H9 (cell line): ENCODE measurements around the gene S100P. TPM values are rescaled to one million over a fixed set of nuclear protein-coding genes. Genes with fewer than 3 reads are reported as not detected.
"Not testable (repeated sequence)": the region's sequence is repeated elsewhere in the genome, so short reads cannot be mapped to it uniquely, and the experiment has no call there.

ENCODE experiments used
- DNase-seq: peaks from one replicate; pipeline ENCODE4 v3.0.0-alpha.2; 2017
- H2AFZ ChIP-seq: one replicate; pipeline ENCODE4 v1.6.1; 2013; ENCODE audit warnings: mild to moderate bottlenecking, low read length, control low read depth, moderate library complexity
- H2AK5ac ChIP-seq: 2 replicates; pipeline ENCODE4 v1.6.1; 2013; ENCODE audit warnings: low read length, control low read depth, mixed read lengths; ENCODE audit not compliant: insufficient read length
- H2BK120ac ChIP-seq: one replicate; pipeline ENCODE4 v1.6.1; 2013; ENCODE audit warnings: low read depth, mild to moderate bottlenecking, low read length, control low read depth, inconsistent platforms; ENCODE audit not compliant: poor library complexity, severe bottlenecking
- H2BK12ac ChIP-seq: 2 replicates; pipeline ENCODE4 v1.6.1; 2013; ENCODE audit warnings: low read length, control low read depth, mixed read lengths, low read depth; ENCODE audit not compliant: insufficient read length
- H2BK15ac ChIP-seq: 2 replicates; pipeline ENCODE4 v1.6.1; 2013; ENCODE audit warnings: low read depth, low read length, control low read depth
- H2BK20ac ChIP-seq: one replicate; pipeline ENCODE4 v1.6.1; 2013; ENCODE audit warnings: low read depth, mild to moderate bottlenecking, low read length, control low read depth, inconsistent platforms; ENCODE audit not compliant: poor library complexity, severe bottlenecking
- H2BK5ac ChIP-seq: 2 replicates; pipeline ENCODE4 v1.6.1; 2013; ENCODE audit warnings: low read length, control low read depth, mixed read lengths; ENCODE audit not compliant: insufficient read length
- H3K14ac ChIP-seq: 2 replicates; pipeline ENCODE4 v1.6.1; 2013; ENCODE audit warnings: low read length, control low read depth; ENCODE audit not compliant: insufficient read depth
- H3K18ac ChIP-seq: 2 replicates; pipeline ENCODE4 v1.6.1; 2013; ENCODE audit warnings: low read depth, mild to moderate bottlenecking, mixed read lengths, low read length, control low read depth; ENCODE audit not compliant: insufficient read length
- H3K23ac ChIP-seq: 2 replicates; pipeline ENCODE4 v1.6.1; 2013; ENCODE audit warnings: low read length, control low read depth, mixed read lengths, low read depth; ENCODE audit not compliant: insufficient read length
- H3K23me2 ChIP-seq: 2 replicates; pipeline ENCODE4 v1.6.1; 2013; ENCODE audit warnings: low read depth, mild to moderate bottlenecking, mixed read lengths, low read length, control low read depth; ENCODE audit not compliant: insufficient read length, poor library complexity, severe bottlenecking
- H3K27ac ChIP-seq: 2 replicates; pipeline ENCODE4 v1.5.1; 2013; ENCODE audit warnings: low read length, control low read depth, mixed read lengths, low read depth; ENCODE audit not compliant: insufficient read length
- H3K27me3 ChIP-seq: 2 replicates; pipeline ENCODE4 v1.6.1; 2013; ENCODE audit warnings: low read length, control low read depth, inconsistent platforms; ENCODE audit not compliant: insufficient read depth
- H3K4ac ChIP-seq: 2 replicates; pipeline ENCODE4 v1.6.1; 2013; ENCODE audit warnings: low read depth, mild to moderate bottlenecking, control low read depth, inconsistent platforms, low read length, moderate library complexity
- H3K4me1 ChIP-seq: 2 replicates; pipeline ENCODE4 v1.6.1; 2013; ENCODE audit warnings: low read length, control low read depth, inconsistent platforms; ENCODE audit not compliant: insufficient read depth
- H3K4me2 ChIP-seq: 2 replicates; pipeline ENCODE4 v1.6.1; 2013; ENCODE audit warnings: low read length, control low read depth, mixed read lengths; ENCODE audit not compliant: insufficient read length, insufficient read depth
- H3K56ac ChIP-seq: 2 replicates; pipeline ENCODE4 v1.6.1; 2013; ENCODE audit warnings: low read depth, mild to moderate bottlenecking, mixed read lengths, low read length, control low read depth; ENCODE audit not compliant: insufficient read length
- H3K79me1 ChIP-seq: 2 replicates; pipeline ENCODE4 v1.6.1; 2013; ENCODE audit warnings: low read depth, mild to moderate bottlenecking, moderate library complexity, low read length, control low read depth, inconsistent platforms; ENCODE audit not compliant: insufficient read depth, poor library complexity, severe bottlenecking
- H3K79me2 ChIP-seq: 2 replicates; pipeline ENCODE4 v1.6.1; 2013; ENCODE audit warnings: low read length, control low read depth, inconsistent platforms; ENCODE audit not compliant: insufficient read depth
- H3K9ac ChIP-seq: 2 replicates; pipeline ENCODE4 v1.6.1; 2013; ENCODE audit warnings: low read length, control low read depth, mixed read lengths; ENCODE audit not compliant: insufficient read length; ENCODE audit errors: extremely low read depth
- H3K9me3 ChIP-seq: one replicate; pipeline ENCODE4 v1.6.1; 2013; ENCODE audit warnings: low read depth, low read length, inconsistent platforms; ENCODE audit not compliant: control insufficient read depth
- H3T11ph ChIP-seq: one replicate; pipeline ENCODE4 v1.6.1; 2013; ENCODE audit warnings: mild to moderate bottlenecking, low read length, control low read depth, inconsistent platforms
- H4K20me1 ChIP-seq: one replicate; pipeline ENCODE4 v1.6.1; 2013; ENCODE audit not compliant: control insufficient read depth, insufficient read length, insufficient read depth
- H4K5ac ChIP-seq: 2 replicates; pipeline ENCODE4 v1.6.1; 2013; ENCODE audit warnings: low read depth, mild to moderate bottlenecking, mixed read lengths, low read length, control low read depth; ENCODE audit not compliant: insufficient read length
- H4K8ac ChIP-seq: replicated peaks from 2 replicates; pipeline ENCODE4 v1.6.1; 2013; ENCODE audit warnings: low read length, control low read depth, mixed read lengths, low read depth; ENCODE audit not compliant: insufficient read length
- H4K91ac ChIP-seq: 2 replicates; pipeline ENCODE4 v1.6.1; 2013; ENCODE audit warnings: low read depth, mild to moderate bottlenecking, moderate library complexity, mixed read lengths, low read length, control low read depth; ENCODE audit not compliant: insufficient read length
- H3K27ac Mint-ChIP-seq, 3 experiments: 2 replicates in 2 of 3; 3 replicates in 1 of 3; pipeline ENCODE4 v1.8.0; 2020 to 2021; ENCODE audit warnings: mixed read lengths in 3 of 3, mild to moderate bottlenecking in 1 of 3, moderate library complexity in 1 of 3
- H3K27me3 Mint-ChIP-seq: 2 replicates; pipeline ENCODE4 v1.8.0; 2021; ENCODE audit warnings: low read depth, mild to moderate bottlenecking, moderate library complexity, mixed read lengths
- H3K36me3 Mint-ChIP-seq, 3 experiments: 2 replicates in 2 of 3; 3 replicates in 1 of 3; pipeline ENCODE4 v1.8.0; 2020 to 2021; ENCODE audit warnings: low read depth in 3 of 3, mixed read lengths in 3 of 3; ENCODE audit not compliant: insufficient read depth in 1 of 3
- H3K4me1 Mint-ChIP-seq, 2 experiments: 2 replicates each; pipeline ENCODE4 v1.8.0; 2020; ENCODE audit warnings: mixed read lengths in 2 of 2
- H3K4me3 Mint-ChIP-seq, 2 experiments: 2 replicates in 1 of 2; 3 replicates in 1 of 2; pipeline ENCODE4 v1.8.0; 2020 to 2021; ENCODE audit warnings: mild to moderate bottlenecking in 2 of 2, mixed read lengths in 2 of 2, moderate library complexity in 1 of 2
- H3K9me3 Mint-ChIP-seq, 2 experiments: 2 replicates in 1 of 2; 3 replicates in 1 of 2; pipeline ENCODE4 v1.8.0; 2020; ENCODE audit warnings: mild to moderate bottlenecking in 2 of 2, mixed read lengths in 2 of 2, moderate library complexity in 1 of 2
- CTCF ChIP-seq: fragments of 200-600 bp; sonication (generic); conservative IDR thresholded peaks from 3 replicates; pipeline ENCODE4 v1.8.0; 2021; ENCODE audit warnings: antibody characterized with exemption, mild to moderate bottlenecking
- WGBS: extraction: QIAGEN DNeasy Blood & Tissue Kit; methylation state at CpG from one replicate; pipeline ENCODE4 v1.1.7; 2013; ENCODE audit warnings: missing lambda C conversion rate, low lambda C conversion rate, mixed read lengths; ENCODE audit not compliant: insufficient read length; ENCODE audit errors: extremely low coverage; 5-methylcytosine and 5-hydroxymethylcytosine counted together
- total RNA-seq: library from RNA; stranded (reverse); gene quantifications from 2 replicates; pipeline ENCODE4 v1.2.1, GENCODE V29; 2021

The S100P gene
- total RNA-seq, 1 experiment from 2014 or later: not detected

DNA sequence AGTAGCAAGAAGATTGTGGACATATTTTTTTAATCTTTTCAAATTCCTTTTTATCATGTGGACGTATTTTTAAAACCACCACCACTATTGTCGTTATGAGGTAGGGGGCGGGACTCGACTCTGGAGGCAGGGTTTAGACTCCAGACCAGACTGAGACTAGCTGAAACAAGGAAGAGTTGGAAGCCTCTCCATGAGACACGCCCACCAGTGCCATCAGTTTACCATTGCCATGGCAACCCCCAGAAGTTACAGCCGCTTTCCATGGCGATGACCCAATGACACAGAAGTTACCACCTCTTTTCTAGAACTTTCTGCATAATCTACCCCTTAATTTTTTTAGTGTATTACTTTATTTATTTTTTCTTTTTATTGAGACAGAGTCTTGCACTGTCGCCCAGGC lies 44.5 kb upstream of the S100P start:
- Histone ChIP-seq H3K9ac (no peak overlapping the region), H3K27me3 (no peaks in the 10 kb centered on the region), H3K27ac (no peak overlapping the region), H4K91ac (no peak overlapping the region), H2BK20ac (no peak overlapping the region), H3K4me2 (no peak overlapping the region), H2BK120ac (no peak overlapping the region), H4K8ac (no peak overlapping the region), H3T11ph (no peak overlapping the region), H3K79me2 (no peaks in the 10 kb centered on the region), H3K9me3 (no peaks in the 10 kb centered on the region), H3K56ac (no peak overlapping the region), H3K18ac (no peak overlapping the region), H4K20me1 (no peaks in the 10 kb centered on the region), H2AFZ (no peak overlapping the region), H3K4ac (no peak overlapping the region), H2AK5ac (no peak overlapping the region), H3K23me2 (no peaks in the 10 kb centered on the region), H3K14ac (no peak overlapping the region), H2BK12ac (no peak overlapping the region), H4K5ac (no peak overlapping the region), H2BK15ac (no peak overlapping the region), H3K79me1 (no peaks in the 10 kb centered on the region), H3K23ac (no peak overlapping the region), H2BK5ac (no peak overlapping the region), H3K4me1 (no peaks in the 10 kb centered on the region)
- peak; percentile 45 for DNase-seq
- WGBS: no CpG with 5 or more reads among the region's 8 CpGs
- peaks cover 2% of the 10 kb centered on the region in 2 experiments; a peak in 1 of 5 replicates for H3K9me3 Mint-ChIP-seq
- no peaks in the 10 kb centered on the region for H3K36me3 Mint-ChIP-seq
- H3K27me3 Mint-ChIP-seq: peaks cover 5% of the 10 kb centered on the region
- H3K4me3 Mint-ChIP-seq: no peak overlapping the region
- H3K27ac Mint-ChIP-seq: no peak overlapping the region
- no peak for TF ChIP-seq CTCF
- H3K4me1 Mint-ChIP-seq: no peaks in the 10 kb centered on the region

DNA sequence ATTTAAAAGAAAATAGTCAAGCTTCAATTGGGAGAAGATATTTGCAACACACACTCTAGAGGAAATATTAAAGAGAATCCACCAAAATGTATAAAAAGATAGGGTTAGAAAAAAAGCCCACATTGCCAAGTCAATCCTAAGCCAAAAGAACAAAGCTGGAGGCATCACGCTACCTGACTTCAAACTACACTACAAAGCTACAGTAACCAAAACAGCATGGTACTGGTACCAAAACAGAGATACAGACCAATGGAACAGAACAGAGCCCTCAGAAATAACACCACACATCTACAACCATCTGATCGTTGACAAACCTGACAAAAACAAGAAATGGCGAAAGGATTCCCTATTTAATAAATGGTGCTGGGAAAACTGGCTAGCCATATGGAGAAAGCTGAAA lies 39.5 kb upstream of the S100P start:
- not testable (repeated sequence) for H3K4me3 Mint-ChIP-seq, H3K56ac ChIP-seq, H3K36me3 Mint-ChIP-seq, H4K8ac ChIP-seq, H3K4me1 Mint-ChIP-seq, H2BK15ac ChIP-seq, H2AFZ ChIP-seq, H4K20me1 ChIP-seq, H3K4me1 ChIP-seq, H3K79me2 ChIP-seq, H4K5ac ChIP-seq, H3K9me3 Mint-ChIP-seq, H3K79me1 ChIP-seq, H3K27me3 ChIP-seq, H3K18ac ChIP-seq, DNase-seq, H2BK12ac ChIP-seq, H4K91ac ChIP-seq, H3K27ac ChIP-seq, H3K14ac ChIP-seq, H2BK120ac ChIP-seq, H3K4ac ChIP-seq, H2AK5ac ChIP-seq, H3T11ph ChIP-seq, H3K27ac Mint-ChIP-seq, H3K9ac ChIP-seq, H3K4me2 ChIP-seq, H3K9me3 ChIP-seq, H3K23me2 ChIP-seq, H3K23ac ChIP-seq, H2BK5ac ChIP-seq, H2BK20ac ChIP-seq
- no CpG with 5 or more reads among the region's 3 CpGs for WGBS
- peaks cover 16% of the 10 kb centered on the region for H3K27me3 Mint-ChIP-seq
